ENCODE measurements around the gene PMFBP1. TPM values are rescaled to one million over a fixed set of nuclear protein-coding genes. Genes with fewer than 3 reads are reported as not detected.

PMFBP1 gene
- polyA plus RNA-seq, 1 donor from 2014 or later = 1.0 TPM

GRCh38 chr16:72166954-72167561, 4.9 kb downstream of the PMFBP1 start:
- no peaks in the 10 kb centered on the region for H3K9me2 ChIP-seq (ENCODE audit: insufficient read depth, low read length)
- H3F3A ChIP-seq (ENCODE audit: insufficient read depth, low read length, poor library complexity, severe bottlenecking) = no peaks in the 10 kb centered on the region
- no peak overlapping the region for H3K4me3 ChIP-seq (ENCODE audit: low read length)
- no peaks in the 10 kb centered on the region for H3K27me3 ChIP-seq (ENCODE audit: insufficient read depth, low read depth, low read length)
- no peaks in the 10 kb centered on the region for H4K20me1 ChIP-seq (ENCODE audit: insufficient read depth)
- H3K9ac ChIP-seq (ENCODE audit: low read length) = no peak overlapping the region
- no peaks in the 10 kb centered on the region for H3K79me2 ChIP-seq (replicated peaks; ENCODE audit: insufficient read depth, low read length)
- H2AFZ ChIP-seq (ENCODE audit: low read depth, low read length) = no peak overlapping the region
- H3K36me3 ChIP-seq (ENCODE audit: insufficient read depth, low read length) = no peaks in the 10 kb centered on the region
- TF ChIP-seq EP300 (conservative IDR thresholded peaks at IDR 0.05; ENCODE audit: poor library complexity, severe bottlenecking) (no peak), EZH2 (IDR thresholded peaks at IDR 0.05; ENCODE audit: borderline replicate concordance, insufficient read depth, low read length, poor library complexity, severe bottlenecking) (no peak), MXI1 (conservative IDR thresholded peaks at IDR 0.05; ENCODE audit: poor library complexity, severe bottlenecking) (no peak), REST (IDR thresholded peaks at IDR 0.05; ENCODE audit: borderline replicate concordance) (no peak), SMC3 (conservative IDR thresholded peaks at IDR 0.05; ENCODE audit: poor library complexity) (no peak), TAF1 (IDR thresholded peaks at IDR 0.05; ENCODE audit: low read depth) (no peak), POLR2AphosphoS5 (IDR thresholded peaks at IDR 0.05) (no peak), RAD21 (conservative IDR thresholded peaks at IDR 0.05) (no peak)
- TF ChIP-seq, protein P1, sequence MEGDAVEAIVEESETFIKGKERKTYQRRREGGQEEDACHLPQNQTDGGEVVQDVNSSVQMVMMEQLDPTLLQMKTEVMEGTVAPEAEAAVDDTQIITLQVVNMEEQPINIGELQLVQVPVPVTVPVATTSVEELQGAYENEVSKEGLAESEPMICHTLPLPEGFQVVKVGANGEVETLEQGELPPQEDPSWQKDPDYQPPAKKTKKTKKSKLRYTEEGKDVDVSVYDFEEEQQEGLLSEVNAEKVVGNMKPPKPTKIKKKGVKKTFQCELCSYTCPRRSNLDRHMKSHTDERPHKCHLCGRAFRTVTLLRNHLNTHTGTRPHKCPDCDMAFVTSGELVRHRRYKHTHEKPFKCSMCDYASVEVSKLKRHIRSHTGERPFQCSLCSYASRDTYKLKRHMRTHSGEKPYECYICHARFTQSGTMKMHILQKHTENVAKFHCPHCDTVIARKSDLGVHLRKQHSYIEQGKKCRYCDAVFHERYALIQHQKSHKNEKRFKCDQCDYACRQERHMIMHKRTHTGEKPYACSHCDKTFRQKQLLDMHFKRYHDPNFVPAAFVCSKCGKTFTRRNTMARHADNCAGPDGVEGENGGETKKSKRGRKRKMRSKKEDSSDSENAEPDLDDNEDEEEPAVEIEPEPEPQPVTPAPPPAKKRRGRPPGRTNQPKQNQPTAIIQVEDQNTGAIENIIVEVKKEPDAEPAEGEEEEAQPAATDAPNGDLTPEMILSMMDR (IDR thresholded peaks at IDR 0.05; ENCODE audit: poor library complexity, severe bottlenecking) = no peak
- no peaks in the 10 kb centered on the region for H3K9me3 ChIP-seq (ENCODE audit: low read length)
- H3K27ac ChIP-seq (ENCODE audit: low read length) = no peak overlapping the region
- H3K4me2 ChIP-seq (ENCODE audit: low read length) = no peak overlapping the region

- no peaks in the 10 kb centered on the region for H3K79me2 ChIP-seq (replicated peaks; ENCODE audit: insufficient read depth, low read length)
- no peaks in the 10 kb centered on the region for H3F3A ChIP-seq (ENCODE audit: insufficient read depth, low read length, poor library complexity, severe bottlenecking)
- no peaks in the 10 kb centered on the region for H3K9me3 ChIP-seq (ENCODE audit: low read length)
- H4K20me1 ChIP-seq (ENCODE audit: insufficient read depth) = no peaks in the 10 kb centered on the region
- no peak overlapping the region for H3K27ac ChIP-seq (ENCODE audit: low read length)
- H3K4me3 ChIP-seq (ENCODE audit: low read length) = no peak overlapping the region
- H2AFZ ChIP-seq (ENCODE audit: low read depth, low read length) = no peak overlapping the region
- H3K36me3 ChIP-seq (ENCODE audit: insufficient read depth, low read length) = no peaks in the 10 kb centered on the region
- H3K9me2 ChIP-seq (ENCODE audit: insufficient read depth, low read length) = no peaks in the 10 kb centered on the region
- H3K27me3 ChIP-seq (ENCODE audit: insufficient read depth, low read depth, low read length) = no peaks in the 10 kb centered on the region
- H3K4me2 ChIP-seq (ENCODE audit: low read length) = no peak overlapping the region
- no peak for TF ChIP-seq MXI1 (conservative IDR thresholded peaks at IDR 0.05; ENCODE audit: poor library complexity, severe bottlenecking)
- no peak for TF ChIP-seq RAD21 (conservative IDR thresholded peaks at IDR 0.05)
- TF ChIP-seq POLR2AphosphoS5 (IDR thresholded peaks at IDR 0.05) = no peak
- TF ChIP-seq TAF1 (IDR thresholded peaks at IDR 0.05; ENCODE audit: low read depth) = no peak
- no peak for TF ChIP-seq EZH2 (IDR thresholded peaks at IDR 0.05; ENCODE audit: borderline replicate concordance, insufficient read depth, low read length, poor library complexity, severe bottlenecking)
- TF ChIP-seq REST (IDR thresholded peaks at IDR 0.05; ENCODE audit: borderline replicate concordance) = no peak
- no peak for TF ChIP-seq EP300 (conservative IDR thresholded peaks at IDR 0.05; ENCODE audit: poor library complexity, severe bottlenecking)
- no peak overlapping the region for H3K9ac ChIP-seq (ENCODE audit: low read length)
Measured at GRCh38 chr16:72166151-72166550, 5.8 kb downstream of the PMFBP1 start.
